ENCODE results near the gene COL11A1. TPM values are rescaled to one million over a fixed set of nuclear protein-coding genes. Genes with fewer than 3 reads are reported as not detected.
"Not testable (repeated sequence)": the region's sequence is repeated elsewhere in the genome, so short reads cannot be mapped to it uniquely, and the experiment has no call there.

The COL11A1 gene
- total RNA-seq, 1 donor from 2014 or later: 0.38 TPM

- no peaks in the 10 kb centered on the region for H3K36me3 ChIP-seq (ENCODE audit: control insufficient read depth, insufficient read depth, low read length)
- no peaks in the 10 kb centered on the region for H3K27me3 ChIP-seq (ENCODE audit: control insufficient read depth, insufficient read depth, low read length)
- no peak for DNase-seq (ENCODE audit: low read depth)
- H3K4me3 ChIP-seq (ENCODE audit: low read depth, low read length): no peak overlapping the region
- no peak for TF ChIP-seq CTCF (IDR thresholded peaks at IDR 0.05; ENCODE audit: insufficient read depth, low read length, poor library complexity, severe bottlenecking)
These were observed 21.5 kb upstream of the COL11A1 start for GRCh38 chr1:103129796-103130195.

- no peak for DNase-seq (ENCODE audit: low read depth)
- Histone ChIP-seq H3K36me3 (ENCODE audit: control insufficient read depth, insufficient read depth, low read length) (no peaks in the 10 kb centered on the region), H3K27me3 (ENCODE audit: control insufficient read depth, insufficient read depth, low read length) (no peaks in the 10 kb centered on the region), H3K4me3 (ENCODE audit: low read depth, low read length) (no peak overlapping the region)
- TF ChIP-seq CTCF (IDR thresholded peaks at IDR 0.05; ENCODE audit: insufficient read depth, low read length, poor library complexity, severe bottlenecking): no peak
These were observed 20.9 kb upstream of the COL11A1 start for GRCh38 chr1:103129255-103129654.

- H3K4me3 ChIP-seq (ENCODE audit: low read depth, low read length); H3K27me3 ChIP-seq (ENCODE audit: control insufficient read depth, insufficient read depth, low read length); DNase-seq (ENCODE audit: low read depth); H3K36me3 ChIP-seq (ENCODE audit: control insufficient read depth, insufficient read depth, low read length): not testable (repeated sequence)
These were observed 19.9 kb upstream of the COL11A1 start for GRCh38 chr1:103128256-103128655.

GRCh38 chr1:103125219-103125618, 16.9 kb upstream of the COL11A1 start:
- no peak for DNase-seq (ENCODE audit: low read depth)
- Histone ChIP-seq H3K36me3 (ENCODE audit: control insufficient read depth, insufficient read depth, low read length) (no peaks in the 10 kb centered on the region), H3K4me3 (ENCODE audit: low read depth, low read length) (no peak overlapping the region), H3K27me3 (ENCODE audit: control insufficient read depth, insufficient read depth, low read length) (no peaks in the 10 kb centered on the region)
- no peak for TF ChIP-seq CTCF (IDR thresholded peaks at IDR 0.05; ENCODE audit: insufficient read depth, low read length, poor library complexity, severe bottlenecking)

GRCh38 chr1:103122983-103123720, 14.8 kb upstream of the COL11A1 start:
- DNase-seq (ENCODE audit: low read depth): no peak
- Histone ChIP-seq H3K4me3 (ENCODE audit: low read depth, low read length) (no peak overlapping the region), H3K27me3 (ENCODE audit: control insufficient read depth, insufficient read depth, low read length) (no peaks in the 10 kb centered on the region), H3K36me3 (ENCODE audit: control insufficient read depth, insufficient read depth, low read length) (no peaks in the 10 kb centered on the region)
- no peak for TF ChIP-seq CTCF (IDR thresholded peaks at IDR 0.05; ENCODE audit: insufficient read depth, low read length, poor library complexity, severe bottlenecking)

- no peak overlapping the region for H3K4me3 ChIP-seq (ENCODE audit: low read depth, low read length)
- no peaks in the 10 kb centered on the region for H3K36me3 ChIP-seq (ENCODE audit: control insufficient read depth, insufficient read depth, low read length)
- no peak for TF ChIP-seq CTCF (IDR thresholded peaks at IDR 0.05; ENCODE audit: insufficient read depth, low read length, poor library complexity, severe bottlenecking)
- H3K27me3 ChIP-seq (ENCODE audit: control insufficient read depth, insufficient read depth, low read length): no peaks in the 10 kb centered on the region
- no peak for DNase-seq (ENCODE audit: low read depth)
These were observed 12.7 kb upstream of the COL11A1 start for GRCh38 chr1:103120981-103121380.

All from kidney epithelial cell (primary cell).